ENCODE results near the gene FGGY. TPM values are rescaled to one million over a fixed set of nuclear protein-coding genes. Genes with fewer than 3 reads are reported as not detected.

FGGY gene
- total RNA-seq, 2 donors from 2014 or later = 14.1 to 14.8 TPM

- DNase-seq = no peak
- peaks cover 10% of the 10 kb centered on the region for H3K4me1 ChIP-seq (ENCODE audit: control insufficient read depth, insufficient read depth, low read length)
- H3K27me3 ChIP-seq (ENCODE audit: control insufficient read depth, insufficient read depth, low read length, poor library complexity, severe bottlenecking) = peaks cover 11% of the 10 kb centered on the region
- Mint-ChIP-seq H3K36me3 (ENCODE audit: low read depth) (peaks cover 10% of the 10 kb centered on the region), H3K27ac (no peak overlapping the region), H3K4me3 (no peak overlapping the region), H3K9me3 (peaks cover 12% of the 10 kb centered on the region), H3K4me1 (peaks cover 9% of the 10 kb centered on the region), H3K27me3 (ENCODE audit: insufficient read depth) (peaks cover 6% of the 10 kb centered on the region)
- H3K9me3 ChIP-seq (ENCODE audit: control insufficient read depth, low read length) = peaks cover 11% of the 10 kb centered on the region
- H3K4me3 ChIP-seq (ENCODE audit: low read length) = no peak overlapping the region
- no peak for TF ChIP-seq CTCF (conservative IDR thresholded peaks at IDR 0.05)
- no peak overlapping the region for H3K27ac ChIP-seq (ENCODE audit: low read depth, low read length)
- WGBS, 2 experiments (ENCODE audit: insufficient coverage in 1 of 2, insufficient read length in 1 of 2) = 92 to 100% methylated on average over 1 to 2 of the region's 2 CpGs
- H3K36me3 ChIP-seq (ENCODE audit: control insufficient read depth, insufficient read depth, low read length) = no peaks in the 10 kb centered on the region
- H3K9ac ChIP-seq (ENCODE audit: extremely low read depth, low read length, poor library complexity, severe bottlenecking) = no peak overlapping the region
Observed at GRCh38 chr1:59364037-59364436, 67.1 kb downstream of the FGGY start.

GRCh38 chr1:59366346-59366745, 69.5 kb downstream of the FGGY start:
- Histone ChIP-seq H3K4me1 (ENCODE audit: control insufficient read depth, insufficient read depth, low read length) (peaks cover 10% of the 10 kb centered on the region), H3K4me3 (ENCODE audit: low read length) (no peak overlapping the region), H3K9ac (ENCODE audit: extremely low read depth, low read length, poor library complexity, severe bottlenecking) (no peak overlapping the region), H3K36me3 (ENCODE audit: control insufficient read depth, insufficient read depth, low read length) (no peaks in the 10 kb centered on the region), H3K9me3 (ENCODE audit: control insufficient read depth, low read length) (peaks cover 11% of the 10 kb centered on the region), H3K27me3 (ENCODE audit: control insufficient read depth, insufficient read depth, low read length, poor library complexity, severe bottlenecking) (peaks cover 11% of the 10 kb centered on the region), H3K27ac (ENCODE audit: low read depth, low read length) (no peak overlapping the region)
- DNase-seq = no peak
- H3K4me3 Mint-ChIP-seq = no peak overlapping the region
- H3K27me3 Mint-ChIP-seq (ENCODE audit: insufficient read depth) = peaks cover 6% of the 10 kb centered on the region
- 93 to 100% methylated on average over 2 to 4 of the region's 5 CpGs for WGBS, 2 experiments (ENCODE audit: insufficient coverage in 1 of 2, insufficient read length in 1 of 2)
- peaks cover 24% of the 10 kb centered on the region for H3K9me3 Mint-ChIP-seq
- TF ChIP-seq CTCF (conservative IDR thresholded peaks at IDR 0.05) = no peak
- no peak overlapping the region for H3K27ac Mint-ChIP-seq
- peaks cover 14% of the 10 kb centered on the region for H3K36me3 Mint-ChIP-seq (ENCODE audit: low read depth)
- H3K4me1 Mint-ChIP-seq = peaks cover 9% of the 10 kb centered on the region

- 84% methylated on average over 6 of the region's 6 CpGs; no CpG with 5 or more reads in 1 of the 2 experiments for WGBS, 2 experiments (ENCODE audit: insufficient coverage in 1 of 2, insufficient read length in 1 of 2)
- peaks cover 11% of the 10 kb centered on the region for H3K27me3 ChIP-seq (ENCODE audit: control insufficient read depth, insufficient read depth, low read length, poor library complexity, severe bottlenecking)
- H3K36me3 Mint-ChIP-seq (ENCODE audit: low read depth) = peaks cover 14% of the 10 kb centered on the region
- peaks cover 6% of the 10 kb centered on the region for H3K27me3 Mint-ChIP-seq (ENCODE audit: insufficient read depth)
- H3K36me3 ChIP-seq (ENCODE audit: control insufficient read depth, insufficient read depth, low read length) = no peaks in the 10 kb centered on the region
- H3K27ac Mint-ChIP-seq = no peak overlapping the region
- peaks cover 11% of the 10 kb centered on the region for H3K9me3 ChIP-seq (ENCODE audit: control insufficient read depth, low read length)
- peak; percentile 46 for DNase-seq
- TF ChIP-seq CTCF (conservative IDR thresholded peaks at IDR 0.05) = no peak
- H3K9ac ChIP-seq (ENCODE audit: extremely low read depth, low read length, poor library complexity, severe bottlenecking) = no peak overlapping the region
- no peak overlapping the region for H3K27ac ChIP-seq (ENCODE audit: low read depth, low read length)
- H3K4me1 Mint-ChIP-seq = peaks cover 9% of the 10 kb centered on the region
- H3K9me3 Mint-ChIP-seq = peaks cover 27% of the 10 kb centered on the region
- H3K4me3 ChIP-seq (ENCODE audit: low read length) = no peak overlapping the region
- H3K4me1 ChIP-seq (ENCODE audit: control insufficient read depth, insufficient read depth, low read length) = peaks cover 10% of the 10 kb centered on the region
- H3K4me3 Mint-ChIP-seq = no peak overlapping the region
Observed at GRCh38 chr1:59367301-59368007, 70.6 kb downstream of the FGGY start.

Data from endodermal cell (in vitro differentiated cells).